HepG2 (cell line): ENCODE data around the gene MAN1B1. TPM values are rescaled to one million over a fixed set of nuclear protein-coding genes. Genes with fewer than 3 reads are reported as not detected.

Experiments used
- BCLAF1 ChIP-seq: fragments of 450-650 bp; IDR thresholded peaks from 2 replicates; pipeline ENCODE4 v1.6.1; 2017; ENCODE audit warnings: mild to moderate bottlenecking
- CC2D1A ChIP-seq: sonication (generic); formaldehyde crosslinking; IDR thresholded peaks from 2 replicates; pipeline ENCODE4 v1.8.1; 2023; ENCODE audit warnings: mild to moderate bottlenecking, missing genetic modification reagents
- DNMT1 ChIP-seq: sonication (generic); formaldehyde crosslinking; IDR thresholded peaks from 2 replicates; pipeline ENCODE4 v1.5.1; 2020; ENCODE audit warnings: mild to moderate bottlenecking, missing genetic modification reagents
- ELF1 ChIP-seq: sonication (generic); formaldehyde crosslinking; IDR thresholded peaks from 2 replicates; pipeline ENCODE4 v1.4.0; 2020; ENCODE audit warnings: missing genetic modification reagents
- GABPB1 ChIP-seq: IDR thresholded peaks from 2 replicates; pipeline ENCODE4 v1.6.1; 2016; ENCODE audit warnings: mild to moderate bottlenecking, missing genetic modification reagents, moderate library complexity, missing compliant biosample characterization
- HNRNPLL ChIP-seq: fragments of 200-400 bp; formaldehyde crosslinking; IDR thresholded peaks from 2 replicates; pipeline ENCODE4 v1.6.1; 2017; ENCODE audit warnings: mild to moderate bottlenecking, low read depth, low read length; ENCODE audit not compliant: poor library complexity, severe bottlenecking
- KLF13 ChIP-seq: sonication (generic); formaldehyde crosslinking; IDR thresholded peaks from 2 replicates; pipeline ENCODE4 v1.4.0; 2020; ENCODE audit warnings: mild to moderate bottlenecking, missing genetic modification reagents
- NFKB2 ChIP-seq: sonication (generic); formaldehyde crosslinking; IDR thresholded peaks from 2 replicates; pipeline ENCODE4 v1.4.0; 2020; ENCODE audit warnings: missing genetic modification reagents, borderline replicate concordance
- PAXIP1 ChIP-seq: sonication (generic); formaldehyde crosslinking; conservative IDR thresholded peaks from 2 replicates; pipeline ENCODE4 v1.4.0; 2020; ENCODE audit warnings: mild to moderate bottlenecking, missing genetic modification reagents, moderate library complexity
- PHF21A ChIP-seq: sonication (generic); formaldehyde crosslinking; IDR thresholded peaks from 2 replicates; pipeline ENCODE4 v1.5.0; 2020; ENCODE audit warnings: mild to moderate bottlenecking, missing genetic modification reagents
- SALL2 ChIP-seq: sonication (generic); formaldehyde crosslinking; IDR thresholded peaks from 2 replicates; pipeline ENCODE4 v1.8.1; 2023; ENCODE audit warnings: mild to moderate bottlenecking, missing genetic modification reagents, inconsistent platforms
- SMC3 ChIP-seq: IDR thresholded peaks from 2 replicates; pipeline ENCODE4 v1.6.1; 2011; ENCODE audit warnings: low read length, improper control_type of control experiment
- SOX5 ChIP-seq: IDR thresholded peaks from 2 replicates; pipeline ENCODE4 v1.6.1; 2016; ENCODE audit warnings: borderline replicate concordance
- ZBTB37 ChIP-seq: sonication (generic); formaldehyde crosslinking; IDR thresholded peaks from 2 replicates; pipeline ENCODE4 v1.4.0; 2020; ENCODE audit warnings: mild to moderate bottlenecking, missing genetic modification reagents
- ZC3H13 ChIP-seq: sonication (generic); formaldehyde crosslinking; IDR thresholded peaks from 2 replicates; pipeline ENCODE4 v1.8.1; 2023; ENCODE audit warnings: mild to moderate bottlenecking, missing genetic modification reagents, moderate library complexity
- ZNF121 ChIP-seq: sonication (generic); formaldehyde crosslinking; IDR thresholded peaks from 2 replicates; pipeline ENCODE4 v1.5.0; 2020; ENCODE audit warnings: mild to moderate bottlenecking, missing genetic modification reagents
- ZNF513 ChIP-seq: sonication (generic); formaldehyde crosslinking; conservative IDR thresholded peaks from 2 replicates; pipeline ENCODE4 v1.5.0; 2020; ENCODE audit warnings: missing genetic modification reagents
- ZNF580 ChIP-seq: IDR thresholded peaks from 2 replicates; pipeline ENCODE4 v1.6.1; 2016; ENCODE audit warnings: low read depth, borderline replicate concordance
- ZNF883 ChIP-seq: sonication (generic); formaldehyde crosslinking; IDR thresholded peaks from 2 replicates; pipeline ENCODE4 v1.5.1; 2020; ENCODE audit warnings: mild to moderate bottlenecking, missing genetic modification reagents; ENCODE audit errors: not compliant biosample characterization
- ZSCAN12 ChIP-seq: sonication (generic); formaldehyde crosslinking; IDR thresholded peaks from 2 replicates; pipeline ENCODE4 v1.9.0; 2021; ENCODE audit warnings: mild to moderate bottlenecking, missing genetic modification reagents
- polyA plus RNA-seq, 8 experiments: library from polyadenylated mRNA; depleted of rRNA in 3 of 8; stranded (reverse) in 7 of 8; unstranded in 1 of 8; fragments of >200 nt; fragmentation: Illumina TruSeq in 4 of 8; extraction: Trizol in 4 of 8; gene quantifications; 2 replicates each; pipeline versions ENCODE4 v1.2.1 to v1.2.3, GENCODE V29; 2011 to 2016; ENCODE audit warnings: low read depth in 4 of 8, missing spikeins in 1 of 8, mixed read lengths in 1 of 8; ENCODE audit not compliant: insufficient read depth in 1 of 8
- total RNA-seq, 5 experiments: library from RNA; depleted of rRNA; stranded (reverse); fragments of >200 nt; fragmentation: Illumina TruSeq; extraction: Trizol; gene quantifications; 2 replicates each; pipeline ENCODE4 v1.2.3, GENCODE V29; 2016; ENCODE audit warnings: low read depth in 1 of 5

MAN1B1 gene
- total and polyA plus RNA-seq, 2 of the 13 experiments (the other 11 are each of a cell fraction or from before 2014, with no cell fraction given) = 48.9 to 59.5 TPM

GRCh38 chr9:137067860-137068538, 18.8 kb upstream of the MAN1B1 start (continued):
- no peak for TF ChIP-seq HNRNPLL
- TF ChIP-seq ZNF580 (CRISPR knock-in tag) = peak; percentile 32; the same call in 1 of the 2 replicates
- TF ChIP-seq ZBTB37 (CRISPR knock-in tag) = no peak
- TF ChIP-seq BCLAF1 = no peak
- peak; percentile 58; the same call in 1 of the 2 replicates for TF ChIP-seq ZNF121 (CRISPR knock-in tag)
- no peak for TF ChIP-seq ZSCAN12
- TF ChIP-seq ELF1 (CRISPR knock-in tag) = peak; percentile 49; the same call in 1 of the 2 replicates
- peak; percentile 39; the same call in 1 of the 2 replicates for TF ChIP-seq SMC3
- no peak for TF ChIP-seq ZNF513 (CRISPR knock-in tag)
- TF ChIP-seq KLF13 (CRISPR knock-in tag) = no peak; the same call in 1 of the 2 replicates
- peak; percentile 68 for TF ChIP-seq ZNF883 (CRISPR knock-in tag)
- TF ChIP-seq PHF21A (CRISPR knock-in tag) = peak; percentile 68; the same call in 1 of the 2 replicates
- no peak for TF ChIP-seq CC2D1A (CRISPR knock-in tag)
- TF ChIP-seq PAXIP1 (CRISPR knock-in tag) = 0 out of 2 replicates have a peak, but pooled peaks have one; percentile 19
- TF ChIP-seq GABPB1 (CRISPR knock-in tag) = peak; percentile 62; the same call in 1 of the 2 replicates
- TF ChIP-seq SOX5 (CRISPR knock-in tag) = peak; percentile 5; the same call in 1 of the 2 replicates
- TF ChIP-seq NFKB2 (CRISPR knock-in tag) = 0 out of 2 replicates have a peak, but pooled peaks have one; percentile 38
- peak; percentile 31; the same call in 1 of the 2 replicates for TF ChIP-seq SALL2 (CRISPR knock-in tag)
- peak; percentile 66; the same call in 1 of the 2 replicates for TF ChIP-seq DNMT1
- peak; percentile 68 for TF ChIP-seq ZC3H13
